ENCODE results near the gene SPIRE1.

DNA sequence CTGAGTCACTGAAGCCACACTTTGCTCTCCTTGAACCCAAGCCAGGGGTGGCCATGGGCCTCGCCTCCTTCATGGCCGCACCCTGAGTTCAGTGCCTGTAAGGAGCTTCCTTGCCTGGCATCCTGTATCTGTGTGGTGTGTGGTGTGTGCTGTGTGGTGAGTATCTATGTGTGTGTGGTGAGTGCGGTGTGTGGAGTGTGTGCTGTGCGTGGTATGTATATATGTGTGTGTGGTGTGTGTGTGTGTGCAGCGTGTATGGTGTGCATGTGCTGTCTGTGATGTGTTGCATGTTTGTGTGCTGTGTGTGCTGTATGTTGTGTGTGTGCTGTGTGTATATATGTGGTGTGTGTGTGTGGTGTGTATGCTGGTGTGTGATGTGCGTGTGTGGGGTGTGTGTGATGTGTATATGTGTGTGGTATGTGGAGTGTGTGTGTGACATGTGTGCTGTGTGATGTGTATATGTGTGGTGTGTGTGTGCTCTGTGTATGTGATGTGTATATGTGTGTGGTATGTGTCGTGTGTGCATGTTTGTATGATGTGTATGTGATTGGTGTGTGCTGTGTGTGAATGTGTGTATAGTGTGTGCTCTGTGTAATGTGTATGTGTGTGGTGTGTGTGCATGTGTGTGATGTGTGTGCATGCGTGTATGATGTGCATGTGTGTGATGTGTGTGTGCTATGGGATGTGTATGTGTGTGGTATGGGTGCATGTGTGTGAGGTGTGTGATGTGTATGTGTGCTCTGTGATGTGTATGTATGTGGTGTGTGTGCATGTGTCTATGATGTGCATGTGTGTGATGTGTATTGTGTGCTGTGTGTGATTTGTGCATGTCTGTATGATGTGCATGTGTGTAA lies 227.5 kb downstream of the SPIRE1 start:
- no peak for TF ChIP-seq POLR2A (IDR thresholded peaks at IDR 0.05)
- TF ChIP-seq CTCF (IDR thresholded peaks at IDR 0.05): no peak
- no peak for TF ChIP-seq EP300 (IDR thresholded peaks at IDR 0.05)

All from tibial nerve (tissue), 4 donors.